SK-N-SH (cell line): ENCODE data around the gene CBLIF.

ENCODE experiments used
- EZH2phosphoT487 ChIP-seq: fragments of 200-600 bp; sonication (generic); IDR thresholded peaks from 2 replicates; pipeline ENCODE4 v1.6.1; 2017; ENCODE audit warnings: low read depth, mixed run types, mild to moderate bottlenecking, antibody characterized with exemption, moderate library complexity, borderline replicate concordance
- JUND ChIP-seq: IDR thresholded peaks from 2 replicates; pipeline ENCODE4 v1.4.0; 2012

GRCh38 chr11:59791639-59792038 lies 53.7 kb downstream of the CBLIF start:
- TF ChIP-seq JUND (no peak), EZH2phosphoT487 (no peak)
